NCI-H226 (cell line): ENCODE measurements around the gene ASTL.
A peak's percentile ranks its signal among the peaks of the same experiment; 100 is the strongest.

ENCODE experiments used
- DNase-seq: peaks from one replicate; pipeline ENCODE4 v3.0.0-alpha.2; 2015

The ASTL gene

DNA sequence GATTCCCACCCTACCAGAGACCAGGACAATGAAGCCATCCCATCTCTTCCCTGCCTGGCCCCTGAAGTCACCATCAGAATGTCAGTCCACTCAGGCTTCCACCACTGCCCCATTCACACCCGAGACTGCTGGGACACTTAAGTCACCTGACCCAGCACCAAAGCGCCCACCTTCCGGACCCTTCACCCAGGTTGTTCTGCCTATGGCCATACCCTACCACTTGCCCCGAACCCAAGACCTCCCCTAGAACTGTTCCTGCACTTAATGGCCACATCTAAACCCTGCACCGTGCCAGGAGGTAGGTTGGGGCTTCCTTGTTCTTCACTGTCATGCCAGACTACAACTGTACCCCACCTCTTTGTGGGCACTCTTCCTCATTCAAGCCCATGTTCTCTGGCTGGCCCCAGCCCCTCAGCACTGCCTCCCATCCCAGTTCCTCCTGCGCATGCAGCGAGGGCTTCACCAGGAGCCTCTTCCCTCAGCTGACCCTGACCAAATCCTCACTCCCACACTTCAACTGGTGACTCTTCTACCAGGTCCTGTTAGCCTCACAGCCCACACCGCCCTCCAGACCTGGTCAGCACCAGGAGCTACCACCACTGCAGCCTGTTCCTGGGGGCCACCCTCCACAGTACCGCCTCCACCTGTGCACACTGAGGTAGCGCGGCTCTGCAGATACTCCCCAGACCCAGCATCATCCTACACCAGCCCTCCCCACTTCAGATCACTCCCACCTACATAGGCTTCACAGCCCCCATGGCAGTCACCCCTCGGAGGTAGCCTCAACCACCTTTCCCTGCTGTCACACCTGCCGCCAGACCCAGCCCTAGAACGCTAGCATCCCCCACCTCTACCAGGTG, 13.7 kb downstream of the ASTL start:
- DNase-seq = no peak

DNA sequence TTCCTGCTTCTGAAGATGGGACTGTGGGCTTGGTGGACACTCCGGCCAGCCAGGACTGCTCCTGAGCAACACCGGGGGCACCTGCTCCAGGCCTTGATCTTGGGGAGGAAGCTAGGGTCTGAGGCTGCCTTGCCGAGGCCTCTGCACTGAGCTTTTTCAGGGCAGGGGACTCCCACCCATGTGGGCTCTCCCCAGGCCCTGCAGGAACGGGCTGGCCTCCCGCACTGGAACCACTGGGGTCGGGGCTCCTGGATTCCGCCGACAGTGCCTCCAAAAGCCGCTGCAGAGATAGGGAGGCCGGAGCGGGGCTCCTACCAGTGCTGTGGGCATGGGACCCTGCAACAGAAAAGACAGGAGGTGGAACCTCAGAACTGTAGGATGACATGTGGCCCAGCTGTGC, 14.4 kb downstream of the ASTL start:
- no peak for DNase-seq

DNA sequence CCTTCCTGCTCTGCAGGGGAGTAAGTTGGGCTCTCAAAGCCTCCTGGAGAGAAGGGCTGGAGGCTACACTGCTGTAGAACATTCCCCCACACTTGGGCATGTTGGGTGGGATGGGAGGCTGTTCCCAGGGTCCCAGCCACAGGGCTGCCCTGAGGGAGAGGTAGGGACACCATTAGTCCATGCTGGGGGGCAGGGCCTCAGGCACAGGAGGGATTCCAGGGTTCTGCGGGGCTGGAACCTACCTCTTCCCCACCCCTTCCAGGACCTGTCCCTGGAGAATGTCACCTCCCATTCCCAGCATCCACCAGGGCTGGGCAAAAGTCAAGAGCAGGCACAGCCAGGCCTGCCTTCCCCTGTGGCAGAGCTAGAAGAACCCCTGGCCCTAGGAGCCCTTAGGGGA, 15.0 kb downstream of the ASTL start:
- DNase-seq = no peak

DNA sequence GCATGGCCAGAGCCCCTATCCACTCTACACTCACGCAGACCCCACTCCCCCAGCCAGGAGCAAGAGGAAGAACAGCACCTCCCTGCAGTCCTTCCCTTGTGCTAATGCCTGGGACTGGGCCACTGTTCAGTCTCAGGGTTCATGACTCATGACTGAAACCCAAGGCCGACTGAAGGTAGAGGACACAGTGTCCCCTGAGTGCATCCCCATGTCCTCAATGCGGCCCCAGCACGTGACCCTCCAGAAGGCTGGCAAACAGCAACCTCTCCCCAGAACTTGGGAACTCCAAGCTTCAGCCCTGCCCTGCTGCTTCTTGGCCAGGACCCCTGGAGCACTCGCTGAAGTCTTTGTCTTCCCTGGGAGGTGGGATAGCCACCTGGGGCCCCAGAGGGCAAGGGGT, 15.9 kb downstream of the ASTL start:
- DNase-seq = no peak

DNA sequence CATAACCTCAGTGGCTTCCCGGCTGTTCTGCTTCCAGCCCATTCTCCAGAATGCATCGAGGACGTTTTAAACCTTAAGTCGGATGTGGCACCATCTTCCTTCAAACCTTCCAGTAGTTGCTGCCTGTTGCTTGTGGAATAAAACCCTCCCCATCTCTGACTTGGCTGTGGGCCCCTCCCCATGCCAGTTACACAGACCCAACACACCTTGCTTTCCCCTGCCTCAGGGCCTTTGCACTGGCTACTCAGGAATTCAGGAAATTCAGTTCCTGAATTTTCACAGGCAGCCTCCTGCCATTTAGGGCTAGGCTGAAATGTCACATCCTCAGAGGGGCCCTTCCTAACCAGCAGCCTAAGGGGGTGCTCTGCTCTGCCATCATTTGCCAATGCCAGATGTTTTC, 16.9 kb downstream of the ASTL start:
- DNase-seq = no peak

DNA sequence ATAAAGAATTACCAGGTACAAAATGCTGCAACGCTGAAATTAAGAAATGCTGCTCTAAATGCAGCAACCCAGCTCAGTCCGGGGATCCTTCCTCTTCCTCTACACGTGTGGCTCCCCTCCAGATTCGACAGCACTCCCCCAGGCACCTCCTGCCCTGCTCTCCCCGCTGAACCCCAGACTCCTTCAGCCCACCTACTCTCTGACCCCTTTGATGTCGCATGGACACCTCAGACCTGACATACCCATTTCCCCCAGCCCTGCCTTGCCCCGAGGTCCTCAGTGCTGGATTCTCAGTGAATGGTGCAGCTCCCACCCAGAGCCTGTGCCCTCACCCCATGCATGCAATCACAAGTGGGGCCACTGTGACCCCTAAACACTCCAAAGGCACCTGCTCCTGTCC, 17.3 kb downstream of the ASTL start:
- DNase-seq = no peak

DNA sequence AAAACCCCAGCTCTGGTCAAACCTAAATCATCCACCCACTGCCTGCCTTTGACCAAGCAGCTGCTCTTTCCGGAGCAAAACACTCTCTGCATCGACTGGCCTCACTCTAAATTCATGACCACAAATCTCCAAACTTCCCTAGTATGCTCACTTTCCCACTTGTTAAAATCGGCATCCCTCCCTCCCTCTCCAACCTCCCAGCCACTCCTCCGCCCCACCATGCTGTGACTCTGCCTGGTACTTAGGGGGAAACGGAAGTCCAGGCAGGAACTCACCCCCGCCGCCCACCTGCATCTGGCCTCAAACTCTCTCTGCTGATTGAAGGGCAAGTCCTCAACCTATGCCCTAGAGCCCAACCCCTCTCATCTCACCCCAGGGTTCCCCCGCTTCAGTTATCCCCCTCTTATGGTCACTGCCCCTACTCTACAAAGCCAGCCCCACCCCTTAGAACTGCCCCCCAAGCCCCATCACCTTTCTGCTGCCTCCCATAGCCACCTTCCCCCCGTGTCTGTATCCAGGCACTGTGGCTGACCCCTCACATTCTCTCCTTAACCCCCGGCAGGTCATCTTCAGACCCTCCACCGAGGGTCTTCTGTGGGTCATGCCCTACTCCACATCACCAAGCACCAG, 18.1 kb downstream of the ASTL start:
- DNase-seq = no peak

DNA sequence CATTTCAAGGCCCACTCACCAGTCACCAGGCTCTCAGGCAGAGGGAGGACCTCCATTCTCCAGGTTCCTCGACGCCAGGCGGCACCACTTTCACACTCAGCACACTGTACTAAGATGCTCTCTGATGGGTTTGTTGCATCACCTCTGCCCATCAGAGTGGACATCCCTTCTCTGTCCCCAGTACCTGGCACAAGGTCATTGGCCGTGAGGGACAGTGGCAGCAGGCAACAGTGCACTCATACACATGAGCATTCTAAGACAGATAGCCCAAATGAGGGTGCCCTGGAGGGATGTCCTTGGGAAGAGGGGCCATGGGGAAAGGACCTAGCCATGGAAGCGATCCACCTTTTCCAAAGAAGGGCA, 18.9 kb downstream of the ASTL start:
- no peak for DNase-seq

DNA sequence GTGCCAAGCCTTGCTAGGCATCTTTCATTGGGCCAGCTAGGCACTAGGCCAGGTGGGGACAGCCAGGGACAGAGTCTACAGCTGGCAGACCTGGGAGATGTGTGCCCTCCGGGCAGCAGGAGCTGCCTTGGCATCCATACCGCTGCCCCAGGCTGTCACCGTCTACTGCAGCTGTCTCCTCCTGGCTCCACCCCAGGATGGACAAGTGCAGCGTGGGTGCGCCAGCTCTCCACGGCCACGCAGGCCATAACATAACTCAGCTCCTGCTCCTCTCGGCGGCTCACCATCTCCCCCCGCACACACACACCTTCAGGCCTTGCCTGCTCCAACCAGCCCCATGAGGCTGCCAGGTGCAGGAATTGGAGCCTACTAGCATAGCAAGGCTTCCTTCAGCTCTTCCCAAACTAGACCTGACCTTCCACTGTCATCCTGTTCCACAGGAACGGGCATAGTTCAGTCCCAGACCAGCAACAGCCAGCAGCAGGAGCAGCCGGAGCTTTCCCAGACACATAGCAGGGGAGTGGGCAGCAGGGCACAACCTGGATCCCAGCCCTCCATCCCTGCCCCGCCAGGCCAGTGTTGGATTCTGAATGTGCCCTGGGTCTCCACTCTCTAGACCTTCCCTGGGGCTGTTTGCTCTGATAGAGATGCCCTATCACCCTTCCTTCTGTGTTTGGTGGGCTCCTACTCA, 19.5 kb downstream of the ASTL start:
- DNase-seq = no peak

DNA sequence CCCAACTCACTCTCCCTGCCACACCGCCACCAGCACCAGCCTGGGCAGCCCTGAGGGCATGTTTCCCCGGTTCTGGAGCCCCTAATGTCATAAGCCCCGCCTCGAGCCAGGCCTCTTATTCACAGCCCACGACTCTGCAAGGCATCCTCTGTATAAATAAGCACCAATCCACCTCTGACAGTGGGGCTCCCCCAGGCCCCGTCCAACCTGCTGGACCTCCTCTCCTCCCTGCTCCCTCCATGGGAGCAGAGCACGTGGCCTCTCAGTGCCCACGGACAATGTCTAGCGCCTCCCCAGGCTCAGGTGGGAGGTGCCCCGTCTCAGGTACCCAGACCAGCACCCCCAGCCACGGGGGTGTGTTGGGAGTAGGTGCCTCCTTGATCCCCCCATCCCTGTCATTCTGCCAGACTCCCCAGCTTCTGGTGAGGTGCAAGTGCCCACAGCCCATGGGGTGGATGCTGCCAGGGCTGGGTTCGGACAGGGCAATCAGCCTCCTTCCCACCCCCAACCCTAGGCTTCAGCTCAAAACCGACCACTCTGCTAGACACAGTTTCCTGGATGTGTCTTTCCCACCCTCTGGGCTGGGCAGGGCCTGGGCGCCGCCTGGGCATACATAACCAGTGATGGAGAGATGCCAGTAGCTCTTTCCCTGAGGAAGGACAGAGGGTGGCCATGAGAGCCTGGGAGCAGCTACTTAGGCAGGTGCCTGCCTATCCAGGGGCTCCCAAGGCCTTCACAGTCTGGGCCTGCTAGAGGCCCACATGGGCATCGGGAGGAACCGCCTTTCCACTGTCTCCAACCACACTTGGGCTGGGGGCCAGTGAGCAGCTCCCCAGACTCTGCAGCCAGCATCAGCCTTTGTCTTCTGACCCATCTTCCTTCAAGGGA, 20.4 kb downstream of the ASTL start:
- no peak for DNase-seq

DNA sequence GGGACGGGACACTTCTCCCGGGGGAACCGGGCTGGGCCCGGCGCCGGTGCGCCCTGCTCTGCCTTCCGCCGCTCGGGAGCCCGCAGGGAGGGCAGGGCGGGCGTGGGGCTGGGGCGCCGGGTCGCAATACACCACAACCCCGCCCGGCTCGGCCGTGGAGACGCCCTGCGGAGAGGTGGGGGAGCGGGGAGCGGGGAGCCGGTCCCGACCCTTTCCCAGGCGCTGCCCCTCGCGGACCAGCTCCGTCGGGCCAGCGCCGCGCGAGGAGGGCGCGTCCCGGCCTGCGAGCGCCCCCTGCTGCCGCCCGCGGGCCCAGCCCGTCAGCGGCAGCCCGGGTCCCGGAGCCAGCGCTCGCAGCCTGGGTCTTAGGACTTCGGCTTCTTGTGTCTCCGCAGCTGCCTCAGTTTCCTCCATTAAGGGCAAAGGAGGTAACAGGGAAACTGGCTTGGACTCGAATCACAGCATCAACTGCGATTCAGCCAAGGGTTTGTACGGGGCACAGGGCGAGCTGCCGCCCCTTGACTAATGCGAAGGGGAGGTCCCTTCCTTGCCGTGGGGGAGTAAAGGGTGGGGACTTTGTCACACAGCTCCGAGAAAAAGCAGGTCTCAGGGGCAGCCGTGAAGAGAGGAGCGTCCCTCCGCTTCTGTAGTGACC, 21.3 kb downstream of the ASTL start:
- peak; percentile 37 for DNase-seq

DNA sequence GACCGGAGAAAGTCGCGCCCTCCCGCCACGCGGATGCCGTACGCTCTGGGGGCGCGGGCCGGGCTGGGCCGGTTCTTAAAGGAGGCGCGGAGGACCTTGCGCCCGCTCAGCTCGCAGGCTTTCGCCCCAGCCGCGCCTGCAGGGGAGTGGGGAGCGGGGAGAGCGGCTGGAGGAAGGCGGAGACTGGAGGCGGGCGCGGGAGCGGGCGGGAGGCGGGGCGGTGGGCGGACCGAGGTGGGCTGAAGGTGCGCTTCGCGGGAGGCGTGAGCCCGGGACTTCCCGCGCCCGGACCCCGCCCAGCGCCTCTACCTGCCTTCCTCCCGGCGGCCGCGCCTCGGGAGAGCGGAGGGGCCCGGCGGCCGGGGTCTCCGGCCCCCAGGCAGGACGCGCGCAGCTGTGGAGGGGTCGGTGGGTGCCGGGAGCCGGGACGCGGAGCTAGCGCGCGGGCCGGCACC, 21.9 kb downstream of the ASTL start, which contains the start of gene ADRA2B:
Gene ADRA2B (minus strand): TSS at position 148 of the 455 bp plus-strand sequence. CDS start 422 bp downstream, outside the sequence.
- peak; percentile 62 for DNase-seq

DNA sequence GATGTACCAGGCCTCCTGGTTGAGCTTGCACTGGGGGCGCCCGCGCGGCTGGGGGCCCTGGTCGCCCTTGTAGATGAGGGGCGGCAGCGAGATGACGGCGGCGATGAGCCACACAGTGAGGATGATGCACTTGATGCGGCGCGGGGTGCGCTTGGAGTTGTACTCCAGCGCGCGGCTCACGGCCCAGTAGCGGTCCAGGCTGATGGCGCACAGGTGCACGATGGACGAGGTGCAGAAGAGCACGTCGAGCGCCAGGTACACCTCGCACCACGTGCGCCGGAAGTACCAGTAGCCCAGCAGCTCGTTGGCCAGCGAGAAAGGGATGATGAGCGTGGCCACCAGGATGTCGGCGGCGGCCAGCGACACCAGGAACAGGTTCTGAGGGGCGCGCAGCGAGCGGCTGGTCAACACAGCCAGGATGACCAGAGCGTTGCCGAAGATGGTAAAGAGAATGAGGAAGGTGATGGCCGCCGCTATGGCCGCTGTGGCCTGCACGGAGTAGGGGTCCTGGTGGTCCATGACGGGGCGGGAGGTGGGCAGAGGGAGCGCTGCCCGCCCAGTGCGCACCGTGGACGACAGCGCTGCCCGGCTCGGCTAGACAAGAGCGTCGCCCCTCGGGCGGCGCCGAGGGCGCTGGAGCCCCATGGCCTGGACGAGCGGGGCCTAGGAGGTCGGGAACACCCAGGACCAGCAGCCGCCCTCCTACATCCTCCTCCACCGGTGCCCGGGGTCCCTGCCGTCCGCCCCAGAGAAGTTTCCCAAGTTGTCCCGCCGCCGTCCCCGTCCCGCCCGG, 22.5 kb downstream of the ASTL start:
- no peak for DNase-seq

DNA sequence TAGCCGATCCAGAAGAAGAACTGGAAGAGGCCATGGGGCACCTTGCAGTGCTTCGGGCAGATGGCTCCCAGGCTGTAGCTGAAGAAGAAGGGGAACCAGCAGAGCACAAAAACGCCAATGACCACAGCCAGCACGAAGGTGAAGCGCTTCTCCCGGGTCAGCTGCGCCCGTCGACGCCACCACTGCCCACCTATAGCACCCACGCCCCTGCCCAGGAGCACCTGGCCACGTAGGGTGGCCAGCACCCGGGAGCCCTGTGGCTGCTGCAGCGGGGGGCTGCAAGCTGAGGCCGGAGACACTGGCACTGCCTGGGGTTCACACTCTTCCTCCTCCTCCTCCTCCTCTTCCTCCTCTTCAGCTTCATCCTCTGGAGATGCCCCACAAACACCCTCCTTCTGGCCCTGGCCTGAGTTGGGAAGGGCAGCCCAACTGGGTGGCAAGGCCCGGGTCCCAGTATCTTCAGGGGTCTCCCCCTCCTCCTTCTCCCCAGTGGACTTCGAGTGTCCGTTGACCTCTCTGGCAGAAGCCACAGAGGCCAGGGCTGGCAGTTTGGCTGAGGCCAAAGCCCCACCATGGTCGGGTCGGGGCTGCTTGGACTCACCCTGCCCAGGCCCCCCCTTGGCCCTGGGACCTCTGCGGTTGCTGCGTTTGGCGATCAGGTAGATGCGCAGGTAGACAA, 23.3 kb downstream of the ASTL start:
- DNase-seq = no peak

DNA sequence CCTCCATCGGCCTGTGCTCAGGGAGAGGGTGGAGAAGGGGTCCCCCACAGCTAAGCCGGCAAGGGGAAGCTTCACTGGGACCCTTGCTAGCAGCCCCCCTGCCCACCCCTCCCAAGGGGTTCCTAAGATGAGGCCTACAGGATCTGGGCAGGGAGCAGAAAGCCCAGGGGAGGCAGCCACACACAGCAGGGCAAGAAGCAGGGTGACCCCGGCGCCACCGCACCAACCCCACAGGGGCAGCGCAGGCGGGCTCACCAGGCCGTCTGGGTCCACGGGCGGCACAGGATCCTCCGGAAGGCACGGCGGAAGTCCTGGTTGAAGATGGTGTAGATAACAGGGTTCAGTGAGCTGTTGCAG, 23.8 kb downstream of the ASTL start:
- no peak for DNase-seq

DNA sequence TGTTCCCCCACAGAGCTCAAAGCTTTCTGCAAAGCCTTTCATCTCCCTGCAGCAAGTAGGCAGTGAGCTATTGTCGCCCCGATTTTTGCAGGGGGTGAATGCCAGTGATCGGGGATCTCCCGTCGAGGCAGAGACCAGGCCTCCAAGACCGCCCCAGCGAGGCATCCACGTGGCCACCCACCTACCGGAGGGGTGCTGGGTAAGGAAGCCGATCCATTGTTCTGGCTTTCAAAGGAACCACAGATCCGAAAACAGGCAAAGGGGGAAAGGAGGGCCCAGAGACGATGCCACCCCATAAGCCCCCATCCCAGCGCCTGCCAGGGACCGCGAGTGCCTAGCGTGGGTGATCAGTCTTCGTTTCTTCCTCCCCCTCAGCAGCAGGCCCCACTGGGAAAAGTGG, 24.4 kb downstream of the ASTL start:
- no peak for DNase-seq

DNA sequence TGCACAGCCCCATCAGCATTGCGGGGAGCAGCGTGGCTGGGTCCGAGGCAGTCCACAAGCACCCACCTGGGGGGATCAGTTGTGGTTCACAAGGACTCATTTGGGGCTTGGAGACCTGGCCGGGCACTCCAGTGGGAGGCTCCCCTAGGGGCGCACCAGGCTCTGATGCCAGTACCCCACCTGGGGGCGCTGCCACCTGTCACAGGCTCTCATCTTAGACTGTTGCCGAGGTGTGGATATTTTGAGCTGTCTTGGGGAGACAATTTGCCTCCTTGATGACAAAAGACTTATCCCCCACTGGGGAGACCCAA, 25.0 kb downstream of the ASTL start:
- no peak for DNase-seq

DNA sequence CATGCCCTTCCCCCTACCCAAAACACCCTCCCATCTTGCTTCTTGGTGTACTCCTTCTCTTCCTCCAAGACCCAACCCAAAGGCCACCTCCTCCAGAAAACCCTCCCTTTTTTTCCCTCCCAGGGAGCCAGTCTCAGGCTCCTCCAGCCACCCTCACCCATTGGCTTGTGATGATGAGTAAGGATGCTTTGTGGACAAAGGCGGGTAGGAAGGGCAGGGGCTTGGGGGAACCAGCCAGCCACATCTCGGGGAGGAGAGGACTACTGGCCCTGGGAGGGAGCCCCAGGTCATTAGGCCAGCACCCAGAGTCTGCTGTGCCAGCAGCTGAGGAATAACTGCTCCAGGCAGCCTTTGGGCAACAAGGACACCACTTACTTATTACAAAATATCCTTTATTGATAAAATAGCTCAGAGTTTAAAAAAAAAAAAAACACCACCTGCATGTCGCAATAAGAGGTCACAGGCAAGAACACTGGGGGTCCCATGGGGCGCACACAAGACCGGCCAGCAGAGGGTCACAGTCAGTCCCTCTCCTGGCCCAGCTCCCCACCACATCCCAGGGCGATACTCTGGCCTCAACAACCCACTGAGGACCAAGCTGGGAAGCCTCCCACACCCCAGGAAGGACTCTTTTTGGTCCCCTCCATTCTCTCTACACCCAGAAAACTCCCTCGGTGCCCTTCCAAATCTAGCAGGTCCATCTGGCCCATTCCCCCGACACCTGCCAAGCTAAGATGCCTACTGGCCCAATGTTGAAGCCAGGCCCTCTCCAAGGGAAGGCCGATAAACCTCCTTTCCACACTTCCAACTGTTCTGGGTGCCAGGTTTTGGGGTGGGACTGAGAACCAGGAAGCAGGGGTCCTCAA, 25.6 kb downstream of the ASTL start:
- DNase-seq = no peak

DNA sequence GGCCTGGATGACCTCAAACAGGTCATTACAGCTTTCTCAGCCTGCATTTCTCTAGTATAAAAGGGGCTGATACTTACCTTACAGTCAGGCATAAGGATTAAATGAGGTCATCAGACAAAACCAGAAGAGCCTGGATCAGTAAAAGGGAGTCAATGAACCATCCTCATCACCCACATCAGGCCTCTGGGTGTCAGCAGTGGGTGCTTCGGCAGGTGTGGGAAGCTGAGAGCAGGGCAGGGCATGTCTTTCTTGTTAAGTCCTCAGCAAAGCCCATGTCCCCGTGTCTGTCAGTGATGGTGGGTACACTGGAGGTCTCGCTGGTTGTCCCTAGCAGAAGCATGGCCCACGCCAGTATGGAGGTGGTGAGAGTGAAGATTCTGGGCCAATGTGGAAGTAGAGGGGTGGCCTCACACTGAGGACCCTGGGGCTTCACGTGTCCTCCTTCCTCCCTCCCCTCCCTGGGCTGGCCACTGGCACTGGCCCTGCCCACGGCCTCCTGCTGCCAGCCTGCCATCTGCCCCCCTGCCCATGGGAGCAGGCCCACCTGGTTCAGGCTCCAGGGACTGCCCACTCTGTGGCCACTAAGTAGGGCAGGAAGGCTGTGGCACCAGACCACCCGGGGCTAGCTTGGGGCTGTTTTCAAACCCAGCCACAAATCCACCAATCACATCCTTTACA, 26.3 kb downstream of the ASTL start:
- no peak for DNase-seq

DNA sequence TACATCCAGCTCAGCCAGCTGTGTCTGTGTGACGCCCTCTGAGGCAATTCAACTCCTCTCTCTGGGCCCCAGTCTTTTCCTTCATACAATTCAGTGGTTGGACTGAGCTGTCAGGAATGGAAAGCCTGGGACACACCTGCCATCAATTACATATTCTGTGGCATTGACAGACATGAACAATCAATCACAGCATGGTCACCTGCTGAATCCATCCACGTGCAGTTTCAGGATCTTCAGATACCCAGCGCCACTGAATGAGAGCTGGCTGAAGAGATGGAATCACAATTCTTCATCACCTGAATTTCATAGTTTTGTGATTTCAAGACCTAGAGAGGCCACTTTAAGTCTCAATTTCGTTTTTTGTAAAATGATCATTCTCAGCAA, 27.1 kb downstream of the ASTL start:
- no peak for DNase-seq
